Measurements from ENCODE around the gene RHOG. TPM values are rescaled to one million over a fixed set of nuclear protein-coding genes. Genes with fewer than 3 reads are reported as not detected.

Gene RHOG
- total and polyA plus RNA-seq, 9 of the 15 experiments (the other 6 are each of a cell fraction or from before 2014, with no cell fraction given), result 22.6 to 162 (median 80.3) TPM

DNA sequence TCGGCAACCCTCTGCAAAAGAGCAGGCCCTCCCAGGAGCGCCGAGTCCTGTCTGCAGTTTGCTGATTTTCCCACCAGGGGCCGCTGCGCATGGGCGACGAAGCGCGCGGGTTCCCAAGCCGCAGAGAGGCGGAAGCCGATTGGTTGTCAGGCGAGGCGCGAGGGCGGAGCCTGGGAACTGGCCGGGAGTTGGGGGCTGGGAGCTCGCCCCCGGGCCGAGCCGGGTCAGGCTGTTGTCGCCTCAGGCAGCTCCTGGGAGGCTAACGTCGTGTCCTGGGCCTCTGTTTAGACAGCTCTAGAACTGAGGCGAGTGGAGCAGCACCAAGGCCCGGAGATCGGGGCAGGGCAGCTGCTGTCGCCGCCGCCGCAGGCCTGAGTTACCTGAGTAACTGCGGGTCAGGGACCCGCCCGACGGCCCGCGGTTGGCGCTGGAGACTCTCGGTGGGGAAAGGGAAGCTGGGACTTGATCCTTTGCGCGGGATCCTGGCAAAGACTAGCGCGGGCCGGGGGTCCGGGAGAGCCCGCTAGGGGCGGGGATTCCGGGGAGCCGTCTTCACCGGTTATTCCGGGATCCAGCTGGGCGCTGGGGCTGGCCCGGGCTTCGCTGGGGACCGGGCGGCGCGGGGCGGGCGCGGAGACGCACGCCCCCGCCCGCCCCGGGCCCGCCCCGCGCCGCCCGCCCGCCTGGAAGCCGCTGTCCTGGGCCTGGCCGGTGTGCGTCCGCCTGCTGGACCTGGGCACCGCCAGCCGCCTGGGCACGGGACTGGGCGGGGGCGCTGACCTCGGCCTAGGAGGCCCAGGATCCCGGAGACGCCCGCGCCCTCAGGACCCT, 14.4 kb upstream of the RHOG start, which contains the start of gene STIM1 (continued):
- TF ChIP-seq, protein P1, sequence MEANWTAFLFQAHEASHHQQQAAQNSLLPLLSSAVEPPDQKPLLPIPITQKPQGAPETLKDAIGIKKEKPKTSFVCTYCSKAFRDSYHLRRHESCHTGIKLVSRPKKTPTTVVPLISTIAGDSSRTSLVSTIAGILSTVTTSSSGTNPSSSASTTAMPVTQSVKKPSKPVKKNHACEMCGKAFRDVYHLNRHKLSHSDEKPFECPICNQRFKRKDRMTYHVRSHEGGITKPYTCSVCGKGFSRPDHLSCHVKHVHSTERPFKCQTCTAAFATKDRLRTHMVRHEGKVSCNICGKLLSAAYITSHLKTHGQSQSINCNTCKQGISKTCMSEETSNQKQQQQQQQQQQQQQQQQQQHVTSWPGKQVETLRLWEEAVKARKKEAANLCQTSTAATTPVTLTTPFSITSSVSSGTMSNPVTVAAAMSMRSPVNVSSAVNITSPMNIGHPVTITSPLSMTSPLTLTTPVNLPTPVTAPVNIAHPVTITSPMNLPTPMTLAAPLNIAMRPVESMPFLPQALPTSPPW (CRISPR knock-in tag; IDR thresholded peaks at IDR 0.05), result 0 out of 2 replicates have a peak, but pooled peaks have one; percentile 55
- TF ChIP-seq ZSCAN29 (IDR thresholded peaks at IDR 0.05) (no peak), RNF2 (IDR thresholded peaks at IDR 0.05) (peak; percentile 16; the same call in 1 of the 2 replicates)
- TF ChIP-seq, protein P2, sequence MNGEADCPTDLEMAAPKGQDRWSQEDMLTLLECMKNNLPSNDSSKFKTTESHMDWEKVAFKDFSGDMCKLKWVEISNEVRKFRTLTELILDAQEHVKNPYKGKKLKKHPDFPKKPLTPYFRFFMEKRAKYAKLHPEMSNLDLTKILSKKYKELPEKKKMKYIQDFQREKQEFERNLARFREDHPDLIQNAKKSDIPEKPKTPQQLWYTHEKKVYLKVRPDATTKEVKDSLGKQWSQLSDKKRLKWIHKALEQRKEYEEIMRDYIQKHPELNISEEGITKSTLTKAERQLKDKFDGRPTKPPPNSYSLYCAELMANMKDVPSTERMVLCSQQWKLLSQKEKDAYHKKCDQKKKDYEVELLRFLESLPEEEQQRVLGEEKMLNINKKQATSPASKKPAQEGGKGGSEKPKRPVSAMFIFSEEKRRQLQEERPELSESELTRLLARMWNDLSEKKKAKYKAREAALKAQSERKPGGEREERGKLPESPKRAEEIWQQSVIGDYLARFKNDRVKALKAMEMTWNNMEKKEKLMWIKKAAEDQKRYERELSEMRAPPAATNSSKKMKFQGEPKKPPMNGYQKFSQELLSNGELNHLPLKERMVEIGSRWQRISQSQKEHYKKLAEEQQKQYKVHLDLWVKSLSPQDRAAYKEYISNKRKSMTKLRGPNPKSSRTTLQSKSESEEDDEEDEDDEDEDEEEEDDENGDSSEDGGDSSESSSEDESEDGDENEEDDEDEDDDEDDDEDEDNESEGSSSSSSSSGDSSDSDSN (IDR thresholded peaks at IDR 0.05; ENCODE audit: borderline replicate concordance in 1 of 2, low read depth in 2 of 2, low read length in 2 of 2), result no peak
- TF ChIP-seq, protein P3, sequence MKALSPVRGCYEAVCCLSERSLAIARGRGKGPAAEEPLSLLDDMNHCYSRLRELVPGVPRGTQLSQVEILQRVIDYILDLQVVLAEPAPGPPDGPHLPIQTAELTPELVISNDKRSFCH (CRISPR knock-in tag; IDR thresholded peaks at IDR 0.05), result no peak
- TF ChIP-seq, protein P3 (tag; IDR thresholded peaks at IDR 0.05), result no peak
- TF ChIP-seq, protein P4, sequence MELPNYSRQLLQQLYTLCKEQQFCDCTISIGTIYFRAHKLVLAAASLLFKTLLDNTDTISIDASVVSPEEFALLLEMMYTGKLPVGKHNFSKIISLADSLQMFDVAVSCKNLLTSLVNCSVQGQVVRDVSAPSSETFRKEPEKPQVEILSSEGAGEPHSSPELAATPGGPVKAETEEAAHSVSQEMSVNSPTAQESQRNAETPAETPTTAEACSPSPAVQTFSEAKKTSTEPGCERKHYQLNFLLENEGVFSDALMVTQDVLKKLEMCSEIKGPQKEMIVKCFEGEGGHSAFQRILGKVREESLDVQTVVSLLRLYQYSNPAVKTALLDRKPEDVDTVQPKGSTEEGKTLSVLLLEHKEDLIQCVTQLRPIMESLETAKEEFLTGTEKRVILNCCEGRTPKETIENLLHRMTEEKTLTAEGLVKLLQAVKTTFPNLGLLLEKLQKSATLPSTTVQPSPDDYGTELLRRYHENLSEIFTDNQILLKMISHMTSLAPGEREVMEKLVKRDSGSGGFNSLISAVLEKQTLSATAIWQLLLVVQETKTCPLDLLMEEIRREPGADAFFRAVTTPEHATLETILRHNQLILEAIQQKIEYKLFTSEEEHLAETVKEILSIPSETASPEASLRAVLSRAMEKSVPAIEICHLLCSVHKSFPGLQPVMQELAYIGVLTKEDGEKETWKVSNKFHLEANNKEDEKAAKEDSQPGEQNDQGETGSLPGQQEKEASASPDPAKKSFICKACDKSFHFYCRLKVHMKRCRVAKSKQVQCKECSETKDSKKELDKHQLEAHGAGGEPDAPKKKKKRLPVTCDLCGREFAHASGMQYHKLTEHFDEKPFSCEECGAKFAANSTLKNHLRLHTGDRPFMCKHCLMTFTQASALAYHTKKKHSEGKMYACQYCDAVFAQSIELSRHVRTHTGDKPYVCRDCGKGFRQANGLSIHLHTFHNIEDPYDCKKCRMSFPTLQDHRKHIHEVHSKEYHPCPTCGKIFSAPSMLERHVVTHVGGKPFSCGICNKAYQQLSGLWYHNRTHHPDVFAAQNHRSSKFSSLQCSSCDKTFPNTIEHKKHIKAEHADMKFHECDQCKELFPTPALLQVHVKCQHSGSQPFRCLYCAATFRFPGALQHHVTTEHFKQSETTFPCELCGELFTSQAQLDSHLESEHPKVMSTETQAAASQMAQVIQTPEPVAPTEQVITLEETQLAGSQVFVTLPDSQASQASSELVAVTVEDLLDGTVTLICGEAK (IDR thresholded peaks at IDR 0.05), result no peak
- TF ChIP-seq, protein P4 (CRISPR knock-in tag; IDR thresholded peaks at IDR 0.05), result no peak

All from K562 (cell line).